A673 (cell line): Measurements from ENCODE around the gene HELZ.

Source experiments
- EZH2 ChIP-seq: fragments of 200-600 bp; sonication (generic); IDR thresholded peaks from 2 replicates; pipeline ENCODE4 v1.6.1; 2017; ENCODE audit warnings: borderline replicate concordance, low read depth, mild to moderate bottlenecking, mixed read lengths, antibody characterized with exemption, low read length; ENCODE audit not compliant: poor library complexity, severe bottlenecking
- TF ChIP-seq, protein P1 (sequence below): fragments of 300-800, 200-600 bp; sonication (generic); conservative IDR thresholded peaks from 2 replicates; pipeline ENCODE4 v1.5.1; 2017; ENCODE audit warnings: low read depth, mild to moderate bottlenecking, antibody characterized with exemption, low read length, moderate library complexity, mixed read lengths

DNA sequence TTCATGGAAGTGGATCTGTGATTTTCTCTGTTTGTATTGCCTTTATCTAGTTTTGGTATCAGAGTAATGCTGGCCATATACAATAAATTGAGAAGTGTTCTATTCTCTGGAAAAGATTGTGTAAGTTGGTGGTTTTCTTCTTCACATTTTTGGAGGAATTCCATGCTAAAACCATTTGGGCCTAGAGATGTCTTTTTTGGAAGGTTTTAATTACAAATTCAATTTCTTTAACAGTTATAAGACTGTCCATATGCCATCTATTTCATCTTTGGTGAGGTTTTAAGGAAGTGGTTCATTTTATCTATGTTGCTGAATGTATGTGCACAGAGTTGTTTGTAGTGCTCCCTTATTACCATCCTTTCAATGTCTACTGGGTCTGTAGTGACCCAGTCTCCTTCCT is 154.7 kb downstream of the HELZ start:
- no peak for TF ChIP-seq EZH2
- TF ChIP-seq, protein P1, sequence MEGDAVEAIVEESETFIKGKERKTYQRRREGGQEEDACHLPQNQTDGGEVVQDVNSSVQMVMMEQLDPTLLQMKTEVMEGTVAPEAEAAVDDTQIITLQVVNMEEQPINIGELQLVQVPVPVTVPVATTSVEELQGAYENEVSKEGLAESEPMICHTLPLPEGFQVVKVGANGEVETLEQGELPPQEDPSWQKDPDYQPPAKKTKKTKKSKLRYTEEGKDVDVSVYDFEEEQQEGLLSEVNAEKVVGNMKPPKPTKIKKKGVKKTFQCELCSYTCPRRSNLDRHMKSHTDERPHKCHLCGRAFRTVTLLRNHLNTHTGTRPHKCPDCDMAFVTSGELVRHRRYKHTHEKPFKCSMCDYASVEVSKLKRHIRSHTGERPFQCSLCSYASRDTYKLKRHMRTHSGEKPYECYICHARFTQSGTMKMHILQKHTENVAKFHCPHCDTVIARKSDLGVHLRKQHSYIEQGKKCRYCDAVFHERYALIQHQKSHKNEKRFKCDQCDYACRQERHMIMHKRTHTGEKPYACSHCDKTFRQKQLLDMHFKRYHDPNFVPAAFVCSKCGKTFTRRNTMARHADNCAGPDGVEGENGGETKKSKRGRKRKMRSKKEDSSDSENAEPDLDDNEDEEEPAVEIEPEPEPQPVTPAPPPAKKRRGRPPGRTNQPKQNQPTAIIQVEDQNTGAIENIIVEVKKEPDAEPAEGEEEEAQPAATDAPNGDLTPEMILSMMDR = no peak
